Measurements from ENCODE around the gene SLC46A1.

Gene SLC46A1

GRCh38 chr17:28357901-28358197 lies 48.2 kb downstream of the SLC46A1 start:
- H3K4me2 ChIP-seq (ENCODE audit: low read depth, low read length, poor library complexity, severe bottlenecking), result peak overlapping the region; percentile 96
- H3K4me3 ChIP-seq (ENCODE audit: low read length, poor library complexity, severe bottlenecking), result peak overlapping the region; percentile 81
- peaks cover 19% of the 10 kb centered on the region; the same call in 1 of the 2 replicates for H3K36me3 ChIP-seq (ENCODE audit: insufficient read depth, low read length)
- H3K9ac ChIP-seq (ENCODE audit: low read depth, low read length, poor library complexity, severe bottlenecking), result peak overlapping the region; percentile 96
- no peaks in the 10 kb centered on the region for H3K9me3 ChIP-seq (ENCODE audit: insufficient read depth, low read depth, low read length)
- H3K79me2 ChIP-seq (ENCODE audit: insufficient read depth, low read length), result peaks cover 40% of the 10 kb centered on the region
- H3K27me3 ChIP-seq (ENCODE audit: insufficient read depth, low read length, poor library complexity, severe bottlenecking), result no peaks in the 10 kb centered on the region
- H2AFZ ChIP-seq (ENCODE audit: low read length), result peak overlapping the region; percentile 81
- H3K4me1 ChIP-seq (ENCODE audit: insufficient read depth, low read length, poor library complexity, severe bottlenecking), result peaks cover 26% of the 10 kb centered on the region
- H4K20me1 ChIP-seq (ENCODE audit: insufficient read depth, low read length, poor library complexity, severe bottlenecking), result peaks cover 5% of the 10 kb centered on the region
- TF ChIP-seq CTCF (conservative IDR thresholded peaks at IDR 0.05; ENCODE audit: low read length) (no peak), EZH2phosphoT487 (IDR thresholded peaks at IDR 0.05; ENCODE audit: borderline replicate concordance) (no peak)
- no peaks in the 10 kb centered on the region for H3K9me2 ChIP-seq (replicated peaks; ENCODE audit: low read depth, low read length)
- H3F3A ChIP-seq (ENCODE audit: low read depth), result no peaks in the 10 kb centered on the region

- Histone ChIP-seq H2AFZ (ENCODE audit: low read length) (peak within 1 kb of the TSS; percentile 93), H3K4me2 (ENCODE audit: low read depth, low read length, poor library complexity, severe bottlenecking) (peak within 1 kb of the TSS; percentile 99), H3K79me2 (ENCODE audit: insufficient read depth, low read length) (peaks cover 40% of the 10 kb centered on the region), H3K27me3 (ENCODE audit: insufficient read depth, low read length, poor library complexity, severe bottlenecking) (no peaks in the 10 kb centered on the region), H3K9me2 (replicated peaks; ENCODE audit: low read depth, low read length) (no peaks in the 10 kb centered on the region), H3K4me1 (ENCODE audit: insufficient read depth, low read length, poor library complexity, severe bottlenecking) (peaks cover 26% of the 10 kb centered on the region), H3K9ac (ENCODE audit: low read depth, low read length, poor library complexity, severe bottlenecking) (peak within 1 kb of the TSS; percentile 96), H3F3A (ENCODE audit: low read depth) (no peaks in the 10 kb centered on the region), H3K4me3 (ENCODE audit: low read length, poor library complexity, severe bottlenecking) (peak within 1 kb of the TSS; percentile 81), H3K9me3 (ENCODE audit: insufficient read depth, low read depth, low read length) (no peaks in the 10 kb centered on the region), H4K20me1 (ENCODE audit: insufficient read depth, low read length, poor library complexity, severe bottlenecking) (peaks cover 5% of the 10 kb centered on the region), H3K36me3 (ENCODE audit: insufficient read depth, low read length) (peaks cover 22% of the 10 kb centered on the region; the same call in 1 of the 2 replicates)
- TF ChIP-seq CTCF (conservative IDR thresholded peaks at IDR 0.05; ENCODE audit: low read length) (no peak), EZH2phosphoT487 (IDR thresholded peaks at IDR 0.05; ENCODE audit: borderline replicate concordance) (no peak)
Observed at GRCh38 chr17:28357061-28357900, 48.7 kb downstream of the SLC46A1 start, which contains the start of gene POLDIP2. Gene POLDIP2 (minus strand): TSS chr17:28357527. CDS start chr17:28357448, 79 bp downstream.

GRCh38 chr17:28350271-28350670 lies 55.7 kb downstream of the SLC46A1 start:
- Histone ChIP-seq H3K27me3 (ENCODE audit: insufficient read depth, low read length, poor library complexity, severe bottlenecking) (no peaks in the 10 kb centered on the region), H2AFZ (ENCODE audit: low read length) (no peak overlapping the region), H3K9me2 (replicated peaks; ENCODE audit: low read depth, low read length) (no peaks in the 10 kb centered on the region), H3K4me3 (ENCODE audit: low read length, poor library complexity, severe bottlenecking) (no peak overlapping the region), H4K20me1 (ENCODE audit: insufficient read depth, low read length, poor library complexity, severe bottlenecking) (no peaks in the 10 kb centered on the region), H3K36me3 (ENCODE audit: insufficient read depth, low read length) (peaks cover 48% of the 10 kb centered on the region; the same call in 1 of the 2 replicates), H3K9me3 (ENCODE audit: insufficient read depth, low read depth, low read length) (no peaks in the 10 kb centered on the region), H3K9ac (ENCODE audit: low read depth, low read length, poor library complexity, severe bottlenecking) (no peak overlapping the region), H3F3A (ENCODE audit: low read depth) (no peaks in the 10 kb centered on the region), H3K4me2 (ENCODE audit: low read depth, low read length, poor library complexity, severe bottlenecking) (no peak overlapping the region), H3K4me1 (ENCODE audit: insufficient read depth, low read length, poor library complexity, severe bottlenecking) (no peaks in the 10 kb centered on the region), H3K79me2 (ENCODE audit: insufficient read depth, low read length) (peaks cover 6% of the 10 kb centered on the region; the same call in 1 of the 2 replicates)
- no peak for TF ChIP-seq EZH2phosphoT487 (IDR thresholded peaks at IDR 0.05; ENCODE audit: borderline replicate concordance)
- no peak for TF ChIP-seq CTCF (conservative IDR thresholded peaks at IDR 0.05; ENCODE audit: low read length)
